Neural progenitor cell (in vitro differentiated cells): ENCODE data around the gene NCK2.

Source experiments
- CTCF ChIP-seq: fragments of 200-600 bp; sonication (generic); IDR thresholded peaks from 2 replicates; pipeline ENCODE4 v1.5.1; 2017; ENCODE audit warnings: antibody characterized with exemption, mild to moderate bottlenecking
- EZH2phosphoT487 ChIP-seq: fragments of 200-600 bp; sonication (generic); IDR thresholded peaks from 2 replicates; pipeline ENCODE4 v1.6.1; 2017; ENCODE audit warnings: antibody characterized with exemption

GRCh38 chr2:105802587-105802986, 57.9 kb downstream of the NCK2 start:
- TF ChIP-seq CTCF: no peak
- no peak for TF ChIP-seq EZH2phosphoT487
